HEK293T (cell line): ENCODE data around the gene HOXA6.

ENCODE experiments used
- CTCF ChIA-PET: fragments of 350-600 bp; formaldehyde crosslinking; extraction: SDS; loops from one replicate; lab custom pipeline; 2021; ENCODE audit warnings: antibody characterized with exemption, inconsistent platforms; lab: Yijun Ruan, JAX
- POLR2A ChIA-PET: fragments of 350-600 bp; formaldehyde crosslinking; extraction: SDS; loops from one replicate; lab custom pipeline; 2020; ENCODE audit warnings: antibody characterized with exemption, inconsistent platforms; lab: Yijun Ruan, JAX
- DNase-seq: peaks from one replicate; pipeline ENCODE4 v3.0.0; 2012; ENCODE audit warnings: mixed read lengths; ENCODE audit errors: extremely low spot score
- ARNT ChIP-seq: fragments of 450-650 bp; IDR thresholded peaks from 2 replicates; pipeline ENCODE4 v1.6.1; 2017; ENCODE audit warnings: mild to moderate bottlenecking
- BHLHE40 ChIP-seq: fragments of 450-650 bp; IDR thresholded peaks from 2 replicates; pipeline ENCODE4 v1.6.1; 2016; ENCODE audit warnings: mild to moderate bottlenecking, moderate library complexity, borderline replicate concordance
- CTBP1 ChIP-seq: fragments of 450-650 bp; IDR thresholded peaks from 2 replicates; pipeline ENCODE4 v1.6.1; 2016; ENCODE audit warnings: borderline replicate concordance
- ELF4 ChIP-seq: fragments of 450-650 bp; IDR thresholded peaks from 2 replicates; pipeline ENCODE4 v1.6.1; 2017; ENCODE audit warnings: antibody characterized with exemption
- FOXA1 ChIP-seq: fragments of 450-650 bp; IDR thresholded peaks from 2 replicates; pipeline ENCODE4 v1.6.1; 2016; ENCODE audit warnings: mild to moderate bottlenecking
- FOXK2 ChIP-seq: fragments of 450-650 bp; IDR thresholded peaks from 2 replicates; pipeline ENCODE4 v1.6.1; 2016; ENCODE audit warnings: mild to moderate bottlenecking
- FOXM1 ChIP-seq: fragments of 450-650 bp; IDR thresholded peaks from 2 replicates; pipeline ENCODE4 v1.6.1; 2017; ENCODE audit warnings: mild to moderate bottlenecking, borderline replicate concordance
- HDGF ChIP-seq: fragments of 450-650 bp; IDR thresholded peaks from 2 replicates; pipeline ENCODE4 v1.6.1; 2017; ENCODE audit warnings: antibody characterized with exemption, borderline replicate concordance
- L3MBTL2 ChIP-seq: fragments of 450-650 bp; conservative IDR thresholded peaks from 2 replicates; pipeline ENCODE4 v1.6.1; 2016; ENCODE audit warnings: mild to moderate bottlenecking
- LEF1 ChIP-seq: fragments of 450-650 bp; IDR thresholded peaks from 2 replicates; pipeline ENCODE4 v1.6.1; 2017; ENCODE audit warnings: mild to moderate bottlenecking, borderline replicate concordance
- NFRKB ChIP-seq: fragments of 450-650 bp; IDR thresholded peaks from 2 replicates; pipeline ENCODE4 v1.6.1; 2016; ENCODE audit warnings: mild to moderate bottlenecking, moderate library complexity
- PKNOX1 ChIP-seq: fragments of 450-650 bp; IDR thresholded peaks from 2 replicates; pipeline ENCODE4 v1.6.1; 2016
- SP1 ChIP-seq: fragments of 450-650 bp; IDR thresholded peaks from 2 replicates; pipeline ENCODE4 v1.6.1; 2017
- SUZ12 ChIP-seq: fragments of 450-650 bp; IDR thresholded peaks from 2 replicates; pipeline ENCODE4 v1.6.1; 2016; ENCODE audit warnings: mild to moderate bottlenecking
- TARDBP ChIP-seq: fragments of 450-650 bp; IDR thresholded peaks from 2 replicates; pipeline ENCODE4 v1.6.1; 2016
- ZNF384 ChIP-seq: fragments of 450-650 bp; IDR thresholded peaks from 2 replicates; pipeline ENCODE4 v1.6.1; 2016

Gene HOXA6

GRCh38 chr7:27119412-27119911 lies 28.1 kb downstream of the HOXA6 start:
- DNase-seq, result no peak
- ChIA-PET CTCF (interaction anchor here (0.8 to 1.4 kb wide), 3 partner anchors 11 to 42 kb away, joined by 3 read pairs; partner anchors contain the start of gene HOXA4), POLR2A (interaction anchor here (0.7 to 8.7 kb wide), 9 partner anchors 9 to 33 kb away, joined by 3 to 103 read pairs (median 4); partner anchors contain the start of genes HOXA1, HOXA3, HOXA4 and HOXA5)
- no peak for TF ChIP-seq ZNF384

GRCh38 chr7:27118580-27118979 lies 29.0 kb downstream of the HOXA6 start:
- ChIA-PET CTCF (no interaction called here), POLR2A (interaction anchor here (1.1 to 8.7 kb wide), 4 partner anchors 11 to 34 kb away, joined by 4 to 103 read pairs (median 8); partner anchors contain the start of genes HOXA1, HOXA3 and HOXA4)
- DNase-seq, result no peak
- TF ChIP-seq ZNF384 (no peak), HDGF (no peak), FOXM1 (no peak), SP1 (no peak), ELF4 (no peak), FOXK2 (no peak), NFRKB (no peak), L3MBTL2 (no peak), ARNT (no peak), FOXA1 (no peak), TARDBP (no peak), CTBP1 (no peak), SUZ12 (no peak), PKNOX1 (no peak)

- POLR2A ChIA-PET, result interaction anchor here (0.7 to 8.7 kb wide), 3 partner anchors 12 to 22 kb away, joined by 3 to 103 read pairs (median 9); partner anchors contain the start of genes HOXA1 and HOXA4
- no peak for DNase-seq
- TF ChIP-seq FOXA1, result no peak
- no peak for TF ChIP-seq TARDBP
- no peak for TF ChIP-seq SUZ12
- TF ChIP-seq NFRKB, result no peak
- TF ChIP-seq ZNF384, result no peak
- no peak for TF ChIP-seq ELF4
- no peak for TF ChIP-seq SP1
- no peak for TF ChIP-seq HDGF
- no peak for TF ChIP-seq BHLHE40
- no peak for TF ChIP-seq FOXK2
- TF ChIP-seq CTBP1, result no peak
- no peak for TF ChIP-seq L3MBTL2
- no peak for TF ChIP-seq LEF1
- TF ChIP-seq ARNT, result no peak
- no peak for TF ChIP-seq PKNOX1
- TF ChIP-seq FOXM1, result no peak
- CTCF ChIA-PET, result no interaction called here
These were observed 29.6 kb downstream of the HOXA6 start for GRCh38 chr7:27117887-27118491.

- TF ChIP-seq NFRKB (no peak), SP1 (no peak), CTBP1 (no peak), L3MBTL2 (no peak), ELF4 (no peak), FOXK2 (no peak), FOXM1 (no peak), ARNT (no peak), PKNOX1 (no peak), TARDBP (no peak), BHLHE40 (no peak), FOXA1 (no peak), SUZ12 (no peak), HDGF (no peak), ZNF384 (no peak), LEF1 (no peak)
- POLR2A ChIA-PET, result interaction anchor here (0.7 to 8.7 kb wide), 10 partner anchors 13 to 40 kb away, joined by 3 to 103 read pairs (median 4); partner anchors contain the start of genes HOXA3, HOXA4 and HOXA6
- CTCF ChIA-PET, result interaction anchor here (0.7 kb wide), 1 partner anchor 44 kb away, joined by 3 read pairs; no protein-coding TSS in a partner anchor
- no peak for DNase-seq
These were observed 30.4 kb downstream of the HOXA6 start for GRCh38 chr7:27116962-27117886.
